Trophoblast cell (in vitro differentiated cells and primary cell): ENCODE measurements around the gene IFRD2.
"Not testable (repeated sequence)": the region's sequence is repeated elsewhere in the genome, so short reads cannot be mapped to it uniquely, and the experiment has no call there.

ENCODE experiments used
- DNase-seq, 2 donors: peaks; one replicate each; pipeline ENCODE4 v3.0.0-alpha.2; 2016
- H2AFZ ChIP-seq: 2 replicates; pipeline ENCODE4 v1.6.1; 2013; ENCODE audit warnings: low read length, moderate library complexity, mild to moderate bottlenecking; ENCODE audit not compliant: insufficient read depth, poor library complexity
- H2AK5ac ChIP-seq: 2 replicates; pipeline ENCODE4 v1.6.1; 2013; ENCODE audit warnings: mild to moderate bottlenecking, low read length
- H2BK120ac ChIP-seq: 2 replicates; pipeline ENCODE4 v1.6.1; 2013; ENCODE audit warnings: low read length, mild to moderate bottlenecking, moderate library complexity; ENCODE audit not compliant: insufficient read depth, poor library complexity
- H2BK12ac ChIP-seq: 2 replicates; pipeline ENCODE4 v1.6.1; 2013; ENCODE audit warnings: mild to moderate bottlenecking, low read length, moderate library complexity
- H2BK5ac ChIP-seq: 2 replicates; pipeline ENCODE4 v1.6.1; 2013; ENCODE audit warnings: low read length, low read depth, moderate library complexity, mild to moderate bottlenecking; ENCODE audit not compliant: poor library complexity
- H3K14ac ChIP-seq: 2 replicates; pipeline ENCODE4 v1.6.1; 2013; ENCODE audit warnings: mild to moderate bottlenecking, low read length
- H3K18ac ChIP-seq: 2 replicates; pipeline ENCODE4 v1.6.1; 2013; ENCODE audit warnings: mild to moderate bottlenecking, low read length
- H3K23ac ChIP-seq: 2 replicates; pipeline ENCODE4 v1.6.1; 2013; ENCODE audit warnings: low read length
- H3K27ac ChIP-seq: 2 replicates; pipeline ENCODE4 v1.5.1; 2013; ENCODE audit warnings: low read depth, mild to moderate bottlenecking, inconsistent platforms, low read length, moderate library complexity
- H3K27me3 ChIP-seq: 2 replicates; pipeline ENCODE4 v1.6.1; 2013; ENCODE audit warnings: inconsistent platforms, mild to moderate bottlenecking, low read length, moderate library complexity; ENCODE audit not compliant: insufficient read depth
- H3K36me3 ChIP-seq, 2 experiments: 1 replicate in 1 of 2; 2 replicates in 1 of 2; pipeline ENCODE4 v1.6.1; 2013; ENCODE audit warnings: low read length in 2 of 2, mild to moderate bottlenecking in 2 of 2, moderate library complexity in 1 of 2; ENCODE audit not compliant: insufficient read depth in 2 of 2, control insufficient read depth in 1 of 2
- H3K4ac ChIP-seq: 2 replicates; pipeline ENCODE4 v1.6.1; 2013; ENCODE audit warnings: low read depth, mild to moderate bottlenecking, low read length, moderate library complexity
- H3K4me1 ChIP-seq, 2 experiments: 1 replicate in 1 of 2; 2 replicates in 1 of 2; pipeline ENCODE4 v1.6.1; 2013; ENCODE audit warnings: low read length in 2 of 2, mild to moderate bottlenecking in 2 of 2, moderate library complexity in 1 of 2; ENCODE audit not compliant: insufficient read depth in 2 of 2, control insufficient read depth in 1 of 2
- H3K4me2 ChIP-seq: 2 replicates; pipeline ENCODE4 v1.6.1; 2013; ENCODE audit warnings: inconsistent platforms, mild to moderate bottlenecking, low read length, moderate library complexity
- H3K4me3 ChIP-seq: 2 replicates; pipeline ENCODE4 v1.5.1; 2013; ENCODE audit warnings: mild to moderate bottlenecking, low read depth, low read length, inconsistent platforms
- H3K79me1 ChIP-seq: one replicate; pipeline ENCODE4 v1.6.1; 2013; ENCODE audit warnings: low read length
- H3K79me2 ChIP-seq: 2 replicates; pipeline ENCODE4 v1.6.1; 2013; ENCODE audit warnings: low read length, mild to moderate bottlenecking; ENCODE audit not compliant: control insufficient read depth, insufficient read depth, poor library complexity
- H3K9ac ChIP-seq: 2 replicates; pipeline ENCODE4 v1.6.1; 2013; ENCODE audit warnings: mild to moderate bottlenecking, low read length
- H3K9me3 ChIP-seq: 2 replicates; pipeline ENCODE4 v1.6.1; 2013; ENCODE audit warnings: low read depth, mild to moderate bottlenecking, control low read depth, inconsistent platforms, low read length; ENCODE audit not compliant: insufficient read depth
- H4K12ac ChIP-seq: 2 replicates; pipeline ENCODE4 v1.6.1; 2013; ENCODE audit warnings: low read depth, mild to moderate bottlenecking, low read length, moderate library complexity
- H4K8ac ChIP-seq: 2 replicates; pipeline ENCODE4 v1.6.1; 2013; ENCODE audit warnings: low read depth, mild to moderate bottlenecking, low read length, moderate library complexity
- H4K91ac ChIP-seq: one replicate; pipeline ENCODE4 v1.6.1; 2013; ENCODE audit warnings: low read depth, mild to moderate bottlenecking, low read length, moderate library complexity
- WGBS: extraction: QIAGEN DNeasy Blood & Tissue Kit; methylation state at CpG from one replicate; pipeline ENCODE4 v1.1.7; 2013; ENCODE audit warnings: missing lambda C conversion rate; ENCODE audit not compliant: insufficient read length, insufficient coverage; ENCODE audit errors: extremely low coverage; 5-methylcytosine and 5-hydroxymethylcytosine counted together

Gene IFRD2

DNA sequence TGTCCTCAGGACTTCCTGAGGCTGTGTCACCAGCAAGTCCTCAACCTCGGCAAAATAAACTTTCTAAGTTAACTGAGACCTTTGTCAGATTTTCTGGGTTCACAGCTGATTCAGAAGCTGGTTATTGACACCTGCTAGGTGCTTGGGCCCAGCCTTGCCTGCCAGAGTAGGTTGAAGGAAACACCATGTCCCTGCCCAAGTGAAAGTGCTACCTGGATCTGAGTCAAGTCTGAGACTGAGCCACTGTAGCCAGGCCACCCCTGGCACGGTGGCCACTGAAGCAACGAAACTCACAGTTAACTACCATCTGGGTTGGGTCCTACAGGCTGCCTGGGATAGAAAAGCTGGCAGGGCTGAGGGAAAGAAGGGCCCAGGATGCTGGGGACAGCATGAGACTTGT is 22.1 kb upstream of the IFRD2 start:
- H4K91ac ChIP-seq: no peak overlapping the region
- no peak overlapping the region for H2AFZ ChIP-seq
- no peak overlapping the region for H3K4ac ChIP-seq
- no peaks in the 10 kb centered on the region for H3K79me1 ChIP-seq
- no peak overlapping the region for H3K4me2 ChIP-seq
- no peak overlapping the region for H3K9ac ChIP-seq
- H3K4me3 ChIP-seq: no peak overlapping the region
- peaks cover 24% of the 10 kb centered on the region in 2 experiments for H3K36me3 ChIP-seq
- no peak overlapping the region for H3K14ac ChIP-seq
- H3K79me2 ChIP-seq: no peaks in the 10 kb centered on the region
- no peak overlapping the region for H3K27ac ChIP-seq
- no peak overlapping the region for H2BK5ac ChIP-seq
- H3K9me3 ChIP-seq: peaks cover 2% of the 10 kb centered on the region
- H2AK5ac ChIP-seq: no peak overlapping the region
- H3K4me1 ChIP-seq: peaks cover 18 to 19% of the 10 kb centered on the region in 2 experiments
- H2BK120ac ChIP-seq: no peak overlapping the region
- no CpG with 5 or more reads among the region's 3 CpGs for WGBS
- H4K8ac ChIP-seq: no peak overlapping the region
- no peak for DNase-seq
- H3K23ac ChIP-seq: no peak overlapping the region
- no peak overlapping the region for H4K12ac ChIP-seq
- no peak overlapping the region for H3K18ac ChIP-seq
- H2BK12ac ChIP-seq: no peak overlapping the region
- H3K27me3 ChIP-seq: no peaks in the 10 kb centered on the region

DNA sequence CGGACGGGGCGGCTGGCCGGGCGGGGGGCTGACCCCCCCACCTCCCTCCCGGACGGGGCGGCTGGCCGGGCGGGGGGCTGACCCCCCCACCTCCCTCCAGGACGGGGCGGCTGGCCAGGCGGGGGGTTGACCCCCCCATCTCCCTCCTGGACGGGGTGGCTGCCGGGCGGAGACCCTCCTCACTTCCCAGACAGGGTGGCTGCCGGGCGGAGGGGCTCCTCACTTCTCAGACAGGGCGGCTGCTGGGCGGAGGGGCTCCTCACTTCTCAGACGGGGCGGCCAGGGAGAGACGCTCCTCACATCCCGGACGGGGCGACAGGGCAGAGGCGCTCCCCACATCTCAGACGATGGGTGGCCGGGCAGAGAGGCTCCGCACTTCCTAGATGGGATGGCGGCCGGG is 19.8 kb upstream of the IFRD2 start:
- H4K12ac ChIP-seq, H3K23ac ChIP-seq, H3K9ac ChIP-seq, H3K79me2 ChIP-seq, H3K79me1 ChIP-seq, H3K14ac ChIP-seq, H2AFZ ChIP-seq, H2BK12ac ChIP-seq, H3K4me3 ChIP-seq, H3K36me3 ChIP-seq, H3K4me1 ChIP-seq, H2BK120ac ChIP-seq, H4K91ac ChIP-seq, H3K9me3 ChIP-seq, H3K4ac ChIP-seq, H4K8ac ChIP-seq, H3K27ac ChIP-seq, H3K27me3 ChIP-seq, DNase-seq, H3K18ac ChIP-seq, H3K4me2 ChIP-seq, H2AK5ac ChIP-seq, H2BK5ac ChIP-seq: not testable (repeated sequence)
- no CpG with 5 or more reads among the region's 32 CpGs for WGBS

DNA sequence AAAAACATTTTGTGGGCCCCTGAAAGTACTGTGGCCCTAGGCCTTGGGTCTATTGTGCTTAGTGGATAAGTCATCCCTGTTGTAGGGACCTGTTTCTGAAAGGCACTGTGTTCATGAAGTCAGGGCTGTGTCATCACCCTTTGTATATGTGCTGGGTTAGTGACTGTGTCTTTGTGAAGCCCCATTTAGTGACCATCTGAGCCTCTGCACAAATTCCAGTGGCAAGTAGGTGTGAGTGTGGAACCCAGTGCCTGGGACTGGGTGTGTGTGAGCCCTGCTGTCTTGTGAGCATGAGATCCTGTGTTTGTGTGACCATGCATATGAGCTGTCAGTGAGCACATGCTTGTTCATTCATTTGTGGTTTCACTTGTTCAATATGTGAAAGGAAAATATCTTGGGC is 12.4 kb upstream of the IFRD2 start:
- Histone ChIP-seq H4K12ac (no peak overlapping the region), H3K79me1 (peaks cover 16% of the 10 kb centered on the region), H2BK120ac (no peak overlapping the region), H2BK5ac (no peak overlapping the region), H4K8ac (no peak overlapping the region), H3K4me3 (no peak overlapping the region), H2BK12ac (no peak overlapping the region), H4K91ac (no peak overlapping the region), H3K27ac (no peak overlapping the region), H2AK5ac (no peak overlapping the region), H3K14ac (no peak overlapping the region), H3K9ac (no peak overlapping the region), H3K27me3 (no peaks in the 10 kb centered on the region), H3K9me3 (peaks cover 11% of the 10 kb centered on the region), H3K79me2 (no peaks in the 10 kb centered on the region), H3K4ac (no peak overlapping the region), H3K4me2 (no peak overlapping the region), H3K4me1 (peaks cover 15 to 19% of the 10 kb centered on the region in 2 experiments), H3K36me3 (peaks cover 2 to 4% of the 10 kb centered on the region in 2 experiments), H3K18ac (no peak overlapping the region), H2AFZ (no peak overlapping the region), H3K23ac (no peak overlapping the region)
- no peak for DNase-seq

DNA sequence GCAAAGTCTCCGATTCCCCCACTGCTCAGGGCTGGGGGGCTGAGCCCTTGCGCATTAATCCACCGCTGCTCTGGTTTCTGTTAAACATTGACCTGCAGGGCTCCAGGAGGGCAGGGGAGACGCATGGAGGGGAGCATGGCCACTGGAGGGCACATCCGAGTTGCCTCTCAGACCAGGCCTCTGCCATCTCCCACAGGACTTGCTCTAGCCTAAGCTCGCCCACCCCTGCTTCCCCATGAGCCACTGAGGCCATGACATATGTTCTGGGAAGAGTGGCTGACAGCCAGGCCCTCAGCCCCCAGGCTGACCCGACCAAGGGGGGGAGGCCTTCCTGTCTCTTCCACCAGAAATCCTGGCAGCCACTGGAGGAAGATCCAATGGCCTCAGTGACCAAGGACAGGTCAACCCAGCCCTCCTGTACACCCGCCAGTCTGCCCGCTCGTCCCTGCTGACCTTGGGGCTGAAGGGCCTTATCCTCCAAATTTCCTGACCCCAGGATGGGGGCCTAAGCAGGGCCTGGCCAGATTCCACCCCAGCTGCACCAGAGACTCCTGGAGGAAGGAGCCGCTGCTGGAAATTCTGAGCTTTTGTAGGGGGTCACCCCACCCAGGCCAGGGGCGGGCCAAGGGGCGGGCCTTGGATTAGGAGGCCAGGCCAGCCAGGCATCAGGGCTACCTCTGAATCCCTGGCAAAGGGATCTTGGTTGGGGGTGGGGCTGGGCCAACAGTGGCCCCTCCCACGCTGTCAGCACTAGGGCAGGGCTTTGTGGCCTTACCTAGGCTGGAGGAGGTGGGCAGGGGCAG is 11.0 kb upstream of the IFRD2 start, which contains the start of gene HYAL1:
Gene HYAL1 (minus strand): TSS at position 562 of the 803 bp plus-strand sequence. CDS start 618 bp downstream, outside the sequence.
- Histone ChIP-seq H3K4me1 (peaks cover 19 to 24% of the 10 kb centered on the region in 2 experiments), H3K9ac (no peak within 1 kb of the TSS), H2BK12ac (no peak within 1 kb of the TSS), H4K12ac (no peak within 1 kb of the TSS), H3K9me3 (peaks cover 10% of the 10 kb centered on the region), H3K27me3 (no peaks in the 10 kb centered on the region), H4K91ac (no peak within 1 kb of the TSS), H3K18ac (peak within 1 kb of the TSS; percentile 48), H3K36me3 (no peaks in the 10 kb centered on the region), H3K4me2 (no peak within 1 kb of the TSS), H2AK5ac (peak within 1 kb of the TSS; percentile 44), H3K79me2 (peaks cover 3% of the 10 kb centered on the region), H3K4me3 (no peak within 1 kb of the TSS), H3K23ac (no peak within 1 kb of the TSS), H3K27ac (no peak within 1 kb of the TSS), H3K14ac (no peak within 1 kb of the TSS), H4K8ac (no peak within 1 kb of the TSS), H3K4ac (no peak within 1 kb of the TSS), H3K79me1 (peaks cover 23% of the 10 kb centered on the region), H2BK120ac (no peak within 1 kb of the TSS), H2AFZ (no peak within 1 kb of the TSS), H2BK5ac (no peak within 1 kb of the TSS)
- WGBS: no CpG with 5 or more reads among the region's 14 CpGs
- no peak for DNase-seq
